H9 (cell line): Measurements from ENCODE around the gene RASSF5. TPM values are rescaled to one million over a fixed set of nuclear protein-coding genes. Genes with fewer than 3 reads are reported as not detected.

Source experiments
- DNase-seq: peaks from one replicate; pipeline ENCODE4 v3.0.0-alpha.2; 2017
- H2AFZ ChIP-seq: one replicate; pipeline ENCODE4 v1.6.1; 2013; ENCODE audit warnings: mild to moderate bottlenecking, low read length, control low read depth, moderate library complexity
- H2AK5ac ChIP-seq: 2 replicates; pipeline ENCODE4 v1.6.1; 2013; ENCODE audit warnings: low read length, control low read depth, mixed read lengths; ENCODE audit not compliant: insufficient read length
- H2BK120ac ChIP-seq: one replicate; pipeline ENCODE4 v1.6.1; 2013; ENCODE audit warnings: low read depth, mild to moderate bottlenecking, low read length, control low read depth, inconsistent platforms; ENCODE audit not compliant: poor library complexity, severe bottlenecking
- H2BK12ac ChIP-seq: 2 replicates; pipeline ENCODE4 v1.6.1; 2013; ENCODE audit warnings: low read length, control low read depth, mixed read lengths, low read depth; ENCODE audit not compliant: insufficient read length
- H2BK15ac ChIP-seq: 2 replicates; pipeline ENCODE4 v1.6.1; 2013; ENCODE audit warnings: low read depth, low read length, control low read depth
- H2BK20ac ChIP-seq: one replicate; pipeline ENCODE4 v1.6.1; 2013; ENCODE audit warnings: low read depth, mild to moderate bottlenecking, low read length, control low read depth, inconsistent platforms; ENCODE audit not compliant: poor library complexity, severe bottlenecking
- H2BK5ac ChIP-seq: 2 replicates; pipeline ENCODE4 v1.6.1; 2013; ENCODE audit warnings: low read length, control low read depth, mixed read lengths; ENCODE audit not compliant: insufficient read length
- H3K14ac ChIP-seq: 2 replicates; pipeline ENCODE4 v1.6.1; 2013; ENCODE audit warnings: low read length, control low read depth; ENCODE audit not compliant: insufficient read depth
- H3K18ac ChIP-seq: 2 replicates; pipeline ENCODE4 v1.6.1; 2013; ENCODE audit warnings: low read depth, mild to moderate bottlenecking, mixed read lengths, low read length, control low read depth; ENCODE audit not compliant: insufficient read length
- H3K23ac ChIP-seq: 2 replicates; pipeline ENCODE4 v1.6.1; 2013; ENCODE audit warnings: low read length, control low read depth, mixed read lengths, low read depth; ENCODE audit not compliant: insufficient read length
- H3K23me2 ChIP-seq: 2 replicates; pipeline ENCODE4 v1.6.1; 2013; ENCODE audit warnings: low read depth, mild to moderate bottlenecking, mixed read lengths, low read length, control low read depth; ENCODE audit not compliant: insufficient read length, poor library complexity, severe bottlenecking
- H3K27ac ChIP-seq: 2 replicates; pipeline ENCODE4 v1.5.1; 2013; ENCODE audit warnings: low read length, control low read depth, mixed read lengths, low read depth; ENCODE audit not compliant: insufficient read length
- H3K27me3 ChIP-seq: 2 replicates; pipeline ENCODE4 v1.6.1; 2013; ENCODE audit warnings: low read length, control low read depth, inconsistent platforms; ENCODE audit not compliant: insufficient read depth
- H3K4ac ChIP-seq: 2 replicates; pipeline ENCODE4 v1.6.1; 2013; ENCODE audit warnings: low read depth, mild to moderate bottlenecking, control low read depth, inconsistent platforms, low read length, moderate library complexity
- H3K4me1 ChIP-seq: 2 replicates; pipeline ENCODE4 v1.6.1; 2013; ENCODE audit warnings: low read length, control low read depth, inconsistent platforms; ENCODE audit not compliant: insufficient read depth
- H3K4me2 ChIP-seq: 2 replicates; pipeline ENCODE4 v1.6.1; 2013; ENCODE audit warnings: low read length, control low read depth, mixed read lengths; ENCODE audit not compliant: insufficient read length, insufficient read depth
- H3K56ac ChIP-seq: 2 replicates; pipeline ENCODE4 v1.6.1; 2013; ENCODE audit warnings: low read depth, mild to moderate bottlenecking, mixed read lengths, low read length, control low read depth; ENCODE audit not compliant: insufficient read length
- H3K79me1 ChIP-seq: 2 replicates; pipeline ENCODE4 v1.6.1; 2013; ENCODE audit warnings: low read depth, mild to moderate bottlenecking, moderate library complexity, low read length, control low read depth, inconsistent platforms; ENCODE audit not compliant: insufficient read depth, poor library complexity, severe bottlenecking
- H3K79me2 ChIP-seq: 2 replicates; pipeline ENCODE4 v1.6.1; 2013; ENCODE audit warnings: low read length, control low read depth, inconsistent platforms; ENCODE audit not compliant: insufficient read depth
- H3K9ac ChIP-seq: 2 replicates; pipeline ENCODE4 v1.6.1; 2013; ENCODE audit warnings: low read length, control low read depth, mixed read lengths; ENCODE audit not compliant: insufficient read length; ENCODE audit errors: extremely low read depth
- H3K9me3 ChIP-seq: one replicate; pipeline ENCODE4 v1.6.1; 2013; ENCODE audit warnings: low read depth, low read length, inconsistent platforms; ENCODE audit not compliant: control insufficient read depth
- H3T11ph ChIP-seq: one replicate; pipeline ENCODE4 v1.6.1; 2013; ENCODE audit warnings: mild to moderate bottlenecking, low read length, control low read depth, inconsistent platforms
- H4K20me1 ChIP-seq: one replicate; pipeline ENCODE4 v1.6.1; 2013; ENCODE audit not compliant: control insufficient read depth, insufficient read length, insufficient read depth
- H4K5ac ChIP-seq: 2 replicates; pipeline ENCODE4 v1.6.1; 2013; ENCODE audit warnings: low read depth, mild to moderate bottlenecking, mixed read lengths, low read length, control low read depth; ENCODE audit not compliant: insufficient read length
- H4K8ac ChIP-seq: replicated peaks from 2 replicates; pipeline ENCODE4 v1.6.1; 2013; ENCODE audit warnings: low read length, control low read depth, mixed read lengths, low read depth; ENCODE audit not compliant: insufficient read length
- H4K91ac ChIP-seq: 2 replicates; pipeline ENCODE4 v1.6.1; 2013; ENCODE audit warnings: low read depth, mild to moderate bottlenecking, moderate library complexity, mixed read lengths, low read length, control low read depth; ENCODE audit not compliant: insufficient read length
- H3K27ac Mint-ChIP-seq, 3 experiments: 2 replicates in 2 of 3; 3 replicates in 1 of 3; pipeline ENCODE4 v1.8.0; 2020 to 2021; ENCODE audit warnings: mixed read lengths in 3 of 3, mild to moderate bottlenecking in 1 of 3, moderate library complexity in 1 of 3
- H3K27me3 Mint-ChIP-seq: 2 replicates; pipeline ENCODE4 v1.8.0; 2021; ENCODE audit warnings: low read depth, mild to moderate bottlenecking, moderate library complexity, mixed read lengths
- H3K36me3 Mint-ChIP-seq, 3 experiments: 2 replicates in 2 of 3; 3 replicates in 1 of 3; pipeline ENCODE4 v1.8.0; 2020 to 2021; ENCODE audit warnings: low read depth in 3 of 3, mixed read lengths in 3 of 3; ENCODE audit not compliant: insufficient read depth in 1 of 3
- H3K4me1 Mint-ChIP-seq, 2 experiments: 2 replicates each; pipeline ENCODE4 v1.8.0; 2020; ENCODE audit warnings: mixed read lengths in 2 of 2
- H3K4me3 Mint-ChIP-seq, 2 experiments: 2 replicates in 1 of 2; 3 replicates in 1 of 2; pipeline ENCODE4 v1.8.0; 2020 to 2021; ENCODE audit warnings: mild to moderate bottlenecking in 2 of 2, mixed read lengths in 2 of 2, moderate library complexity in 1 of 2
- H3K9me3 Mint-ChIP-seq, 2 experiments: 2 replicates in 1 of 2; 3 replicates in 1 of 2; pipeline ENCODE4 v1.8.0; 2020; ENCODE audit warnings: mild to moderate bottlenecking in 2 of 2, mixed read lengths in 2 of 2, moderate library complexity in 1 of 2
- WGBS: extraction: QIAGEN DNeasy Blood & Tissue Kit; methylation state at CpG from one replicate; pipeline ENCODE4 v1.1.7; 2013; ENCODE audit warnings: missing lambda C conversion rate, low lambda C conversion rate, mixed read lengths; ENCODE audit not compliant: insufficient read length; ENCODE audit errors: extremely low coverage; 5-methylcytosine and 5-hydroxymethylcytosine counted together
- total RNA-seq: library from RNA; stranded (reverse); gene quantifications from 2 replicates; pipeline ENCODE4 v1.2.1, GENCODE V29; 2021
- TF ChIP-seq, protein P1 (sequence below): fragments of 200-600 bp; sonication (generic); conservative IDR thresholded peaks from 3 replicates; pipeline ENCODE4 v1.8.0; 2021; ENCODE audit warnings: antibody characterized with exemption, mild to moderate bottlenecking

The RASSF5 gene
- total RNA-seq, 1 experiment from 2014 or later = 0.50 TPM

DNA sequence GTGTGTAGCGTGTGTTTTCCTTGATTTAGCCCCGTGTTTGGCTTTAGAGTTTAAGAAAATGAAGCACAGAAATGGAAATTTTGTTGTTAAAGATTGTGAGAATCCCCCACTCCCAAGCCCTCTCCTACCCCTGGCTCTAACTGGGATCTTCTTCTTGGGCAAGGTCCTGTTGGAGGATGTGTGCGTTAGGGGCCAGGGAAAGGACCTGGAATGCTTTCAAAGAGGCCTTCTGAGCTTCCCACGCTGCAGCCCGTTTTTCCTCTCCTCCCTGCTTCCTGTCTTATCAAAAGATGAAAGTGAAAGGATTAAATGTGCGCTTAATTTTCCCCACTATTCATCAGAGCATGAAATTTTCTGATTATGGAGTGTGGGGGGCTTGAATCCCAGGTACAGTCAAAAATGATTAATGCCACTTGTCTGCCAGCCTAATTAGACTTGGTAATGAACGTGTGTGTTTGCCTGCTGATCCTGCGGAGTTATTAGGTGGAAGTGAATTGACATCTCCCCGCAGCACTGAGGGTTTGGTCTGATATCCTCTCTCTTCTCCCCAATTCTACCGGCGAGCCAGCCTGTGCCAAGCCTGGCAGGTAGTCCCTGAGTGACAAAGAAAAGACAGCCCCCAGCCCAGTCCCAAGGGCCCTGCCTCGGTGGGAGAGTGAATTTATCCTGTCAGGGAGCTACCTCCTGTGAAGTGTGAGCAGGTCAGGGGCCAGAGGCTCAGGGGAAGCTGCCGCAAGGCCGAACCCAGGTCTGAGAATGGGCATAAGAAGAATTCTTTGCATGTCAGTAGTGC, 4.9 kb downstream of the RASSF5 start:
- Histone ChIP-seq H3K23ac (no peak overlapping the region), H4K20me1 (no peaks in the 10 kb centered on the region), H3K4ac (no peak overlapping the region), H2AFZ (no peak overlapping the region), H3K27ac (no peak overlapping the region), H2AK5ac (no peak overlapping the region), H2BK5ac (no peak overlapping the region), H3K18ac (no peak overlapping the region), H3K79me1 (no peaks in the 10 kb centered on the region), H3K23me2 (peaks cover 4% of the 10 kb centered on the region), H4K8ac (no peak overlapping the region), H2BK20ac (no peak overlapping the region), H4K5ac (no peak overlapping the region), H3K4me1 (no peaks in the 10 kb centered on the region; the same call in 1 of the 2 replicates), H3K14ac (no peak overlapping the region), H4K91ac (no peak overlapping the region), H3K27me3 (peaks cover 13% of the 10 kb centered on the region), H3K9me3 (no peaks in the 10 kb centered on the region), H2BK120ac (no peak overlapping the region), H2BK12ac (no peak overlapping the region), H3K9ac (no peak overlapping the region), H2BK15ac (no peak overlapping the region), H3T11ph (no peak overlapping the region), H3K56ac (no peak overlapping the region), H3K79me2 (no peaks in the 10 kb centered on the region), H3K4me2 (no peak overlapping the region)
- H3K9me3 Mint-ChIP-seq = no peaks in the 10 kb centered on the region
- WGBS = no CpG with 5 or more reads among the region's 14 CpGs
- H3K27me3 Mint-ChIP-seq = peaks cover 47% of the 10 kb centered on the region
- H3K36me3 Mint-ChIP-seq = no peaks in the 10 kb centered on the region; a peak in 1 of 7 replicates
- no peak overlapping the region for H3K27ac Mint-ChIP-seq
- H3K4me3 Mint-ChIP-seq = no peak overlapping the region
- H3K4me1 Mint-ChIP-seq = peaks cover 23 to 28% of the 10 kb centered on the region in 2 experiments
- TF ChIP-seq, protein P1, sequence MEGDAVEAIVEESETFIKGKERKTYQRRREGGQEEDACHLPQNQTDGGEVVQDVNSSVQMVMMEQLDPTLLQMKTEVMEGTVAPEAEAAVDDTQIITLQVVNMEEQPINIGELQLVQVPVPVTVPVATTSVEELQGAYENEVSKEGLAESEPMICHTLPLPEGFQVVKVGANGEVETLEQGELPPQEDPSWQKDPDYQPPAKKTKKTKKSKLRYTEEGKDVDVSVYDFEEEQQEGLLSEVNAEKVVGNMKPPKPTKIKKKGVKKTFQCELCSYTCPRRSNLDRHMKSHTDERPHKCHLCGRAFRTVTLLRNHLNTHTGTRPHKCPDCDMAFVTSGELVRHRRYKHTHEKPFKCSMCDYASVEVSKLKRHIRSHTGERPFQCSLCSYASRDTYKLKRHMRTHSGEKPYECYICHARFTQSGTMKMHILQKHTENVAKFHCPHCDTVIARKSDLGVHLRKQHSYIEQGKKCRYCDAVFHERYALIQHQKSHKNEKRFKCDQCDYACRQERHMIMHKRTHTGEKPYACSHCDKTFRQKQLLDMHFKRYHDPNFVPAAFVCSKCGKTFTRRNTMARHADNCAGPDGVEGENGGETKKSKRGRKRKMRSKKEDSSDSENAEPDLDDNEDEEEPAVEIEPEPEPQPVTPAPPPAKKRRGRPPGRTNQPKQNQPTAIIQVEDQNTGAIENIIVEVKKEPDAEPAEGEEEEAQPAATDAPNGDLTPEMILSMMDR = no peak
- DNase-seq = no peak
